ENCODE measurements around the gene DAP.
"Not testable (repeated sequence)": the region's sequence is repeated elsewhere in the genome, so short reads cannot be mapped to it uniquely, and the experiment has no call there.

The DAP gene

GRCh38 chr5:10674582-10674981 is 86.5 kb downstream of the DAP start:
- in situ Hi-C loops (cut with MboI; ENCODE audit: low sequenced_read_pairs), result no loop called here

DNA sequence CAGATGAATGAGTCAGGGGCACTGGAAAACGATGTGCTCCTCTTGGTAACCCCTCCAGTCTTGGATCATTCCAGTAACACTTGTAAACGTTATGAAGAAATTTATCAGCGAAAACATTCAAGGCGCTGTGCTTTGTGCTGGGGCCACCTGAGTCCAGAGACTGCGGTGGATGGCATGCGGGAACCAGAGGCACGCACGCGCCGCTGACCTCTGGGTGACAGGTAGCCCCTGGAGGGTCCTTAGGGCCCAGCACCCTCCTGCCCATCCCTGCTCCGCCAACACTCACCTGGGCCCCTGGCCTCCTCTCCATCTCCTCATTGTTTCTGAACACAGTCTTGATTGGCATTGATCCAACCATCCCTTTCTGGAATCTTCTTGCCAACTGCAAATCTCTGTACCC is 86.9 kb downstream of the DAP start:
- in situ Hi-C loops (cut with MboI; ENCODE audit: low sequenced_read_pairs), result no loop called here

DNA sequence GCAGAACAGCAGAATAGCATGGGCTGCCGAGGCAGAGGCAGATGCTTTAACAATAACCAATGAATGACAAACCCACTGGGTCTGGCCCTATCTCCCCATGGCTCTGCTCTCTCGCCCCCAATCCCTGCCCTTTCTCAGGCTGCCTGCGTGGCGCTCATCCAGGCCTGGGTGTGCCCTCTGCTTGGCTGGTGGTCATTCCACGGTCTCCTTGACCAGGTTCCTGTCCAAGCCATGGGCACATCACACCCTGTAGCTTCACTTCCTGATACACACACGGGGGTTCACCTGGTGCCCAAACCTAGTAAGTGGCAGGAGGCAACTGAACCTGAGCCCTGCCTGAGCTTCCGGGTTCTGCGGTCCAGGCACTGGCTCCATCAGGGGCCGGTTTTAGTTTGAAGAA is 87.6 kb downstream of the DAP start:
- in situ Hi-C loops (cut with MboI; ENCODE audit: low sequenced_read_pairs), result no loop called here

GRCh38 chr5:10673017-10673389 is 88.0 kb downstream of the DAP start:
- in situ Hi-C loops (cut with MboI; ENCODE audit: low sequenced_read_pairs), result no loop called here

GRCh38 chr5:10672146-10673016 is 88.7 kb downstream of the DAP start:
- in situ Hi-C loops (cut with MboI; ENCODE audit: low sequenced_read_pairs), result no loop called here

DNA sequence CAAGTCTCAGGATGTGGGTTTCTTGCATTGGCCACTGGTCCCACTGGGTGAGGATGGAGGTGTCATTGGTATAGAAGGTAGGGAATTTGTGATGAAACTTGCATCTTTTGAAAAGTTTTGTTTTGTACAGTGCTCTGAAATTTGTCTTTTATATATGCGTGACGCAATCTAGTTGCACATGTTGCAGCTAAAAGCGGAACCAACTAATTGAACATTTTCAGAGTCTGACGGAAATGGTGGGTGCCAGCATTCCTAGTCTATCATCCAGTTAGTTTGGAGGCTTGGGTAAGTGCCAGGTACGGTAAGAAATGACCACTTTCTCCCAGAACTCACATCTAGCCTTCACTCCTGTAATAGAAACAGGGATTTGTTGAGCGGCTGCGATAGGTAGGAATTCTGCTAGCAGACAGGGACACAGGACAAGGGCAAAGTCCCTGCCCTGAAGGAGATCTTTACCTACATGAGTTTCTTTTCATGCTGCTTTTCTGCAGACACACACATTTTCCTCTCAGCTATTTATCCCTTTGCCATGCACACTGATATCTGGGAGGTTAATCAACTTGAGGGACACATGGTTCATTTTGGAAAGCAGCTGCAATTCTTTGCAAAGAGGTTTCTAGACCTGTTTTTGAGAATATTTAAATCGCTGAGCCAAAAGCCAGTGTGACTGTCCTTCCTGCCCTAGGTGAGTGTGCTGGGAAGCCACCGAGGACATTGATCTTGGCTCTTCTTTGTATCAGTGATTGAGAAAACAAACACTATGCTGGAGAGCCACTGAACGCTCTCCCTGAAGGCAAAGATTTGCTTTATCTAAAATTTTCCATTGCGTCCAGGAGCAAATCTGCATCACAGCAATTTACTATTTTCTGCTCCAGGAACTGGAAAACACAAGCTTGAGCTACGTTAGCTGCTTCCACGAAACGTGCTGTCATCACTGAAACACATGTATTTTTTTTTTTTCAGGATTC is 89.7 kb downstream of the DAP start:
- in situ Hi-C loops (cut with MboI; ENCODE audit: low sequenced_read_pairs), result no loop called here

- in situ Hi-C loops (cut with MboI; ENCODE audit: low sequenced_read_pairs), result no loop called here
Measured at GRCh38 chr5:10669983-10670382, 91.1 kb downstream of the DAP start.

- in situ Hi-C loops (cut with MboI; ENCODE audit: low sequenced_read_pairs), result no loop called here
Measured at GRCh38 chr5:10668697-10669096, 92.3 kb downstream of the DAP start.

GRCh38 chr5:10667431-10668057 is 93.5 kb downstream of the DAP start:
- in situ Hi-C loops (cut with MboI; ENCODE audit: low sequenced_read_pairs), result no loop called here

- in situ Hi-C loops (cut with MboI; ENCODE audit: low sequenced_read_pairs), result no loop called here
Measured at GRCh38 chr5:10666531-10667299, 94.3 kb downstream of the DAP start.

- in situ Hi-C loops (cut with MboI; ENCODE audit: low sequenced_read_pairs), result no loop called here
Measured at GRCh38 chr5:10665799-10666198, 95.2 kb downstream of the DAP start.

GRCh38 chr5:10664180-10664769 is 96.8 kb downstream of the DAP start:
- in situ Hi-C loops (cut with MboI; ENCODE audit: low sequenced_read_pairs), result not testable (repeated sequence)

DNA sequence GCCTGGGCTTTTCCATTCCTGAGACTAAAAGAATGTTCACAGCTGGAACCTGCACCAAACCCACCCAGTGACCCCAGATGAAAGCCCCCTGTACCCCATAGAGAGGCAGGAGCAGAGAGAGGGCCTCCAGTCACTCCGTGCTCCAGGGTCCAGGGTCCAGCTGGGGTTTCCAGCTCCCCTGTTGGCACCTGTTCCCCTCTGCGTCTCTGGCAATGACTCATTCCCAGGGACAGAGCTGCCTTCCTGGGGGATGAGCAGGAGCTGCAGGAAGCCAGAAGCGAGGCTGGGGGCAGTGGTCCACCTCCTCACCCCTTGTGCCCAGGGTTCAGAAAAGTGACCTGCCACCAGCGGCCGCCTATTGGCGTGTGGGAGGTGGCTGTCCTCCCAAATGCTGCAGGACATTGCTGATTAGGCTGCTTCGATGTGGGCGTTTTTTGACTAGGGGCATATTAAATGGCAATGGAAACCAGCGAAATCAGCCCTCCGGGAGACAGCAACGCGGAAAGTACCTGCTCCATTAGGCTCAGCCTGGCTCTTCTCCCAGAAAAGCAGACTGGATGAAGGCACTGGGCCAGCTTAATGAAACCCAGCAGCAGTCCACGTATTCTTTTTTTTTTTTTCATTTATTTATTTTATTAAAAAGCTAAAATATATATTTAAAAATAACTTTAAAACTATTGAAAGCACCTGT is 97.4 kb downstream of the DAP start:
- in situ Hi-C loops (cut with MboI; ENCODE audit: low sequenced_read_pairs), result no loop called here

- in situ Hi-C loops (cut with MboI; ENCODE audit: low sequenced_read_pairs), result no loop called here
Measured at GRCh38 chr5:10662661-10663488, 98.2 kb downstream of the DAP start.

- in situ Hi-C loops (cut with MboI; ENCODE audit: low sequenced_read_pairs), result no loop called here
Measured at GRCh38 chr5:10662083-10662482, 99.0 kb downstream of the DAP start.

DNA sequence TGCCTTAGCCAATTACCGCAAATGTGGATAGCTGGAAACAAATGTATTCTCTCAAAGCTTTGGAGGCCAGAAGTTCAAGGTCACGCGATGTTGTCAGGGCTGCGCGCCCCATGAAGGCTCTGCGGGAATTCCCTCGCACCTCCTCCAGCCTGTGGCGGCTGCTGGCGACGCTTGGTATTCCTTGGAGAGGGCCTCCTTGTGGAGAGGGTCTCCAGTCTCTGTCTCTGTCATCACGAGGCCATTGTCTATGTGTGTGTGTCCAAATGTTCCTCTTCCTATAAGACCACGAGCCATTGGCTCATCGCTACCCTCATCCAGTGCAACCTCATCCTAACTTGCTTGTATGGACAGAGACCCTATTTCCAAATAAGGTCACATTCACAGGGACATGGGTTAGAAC is 99.6 kb downstream of the DAP start:
- in situ Hi-C loops (cut with MboI; ENCODE audit: low sequenced_read_pairs), result no loop called here

GRCh38 chr5:10660720-10661387 is 100.2 kb downstream of the DAP start:
- in situ Hi-C loops (cut with MboI; ENCODE audit: low sequenced_read_pairs), result no loop called here

DNA sequence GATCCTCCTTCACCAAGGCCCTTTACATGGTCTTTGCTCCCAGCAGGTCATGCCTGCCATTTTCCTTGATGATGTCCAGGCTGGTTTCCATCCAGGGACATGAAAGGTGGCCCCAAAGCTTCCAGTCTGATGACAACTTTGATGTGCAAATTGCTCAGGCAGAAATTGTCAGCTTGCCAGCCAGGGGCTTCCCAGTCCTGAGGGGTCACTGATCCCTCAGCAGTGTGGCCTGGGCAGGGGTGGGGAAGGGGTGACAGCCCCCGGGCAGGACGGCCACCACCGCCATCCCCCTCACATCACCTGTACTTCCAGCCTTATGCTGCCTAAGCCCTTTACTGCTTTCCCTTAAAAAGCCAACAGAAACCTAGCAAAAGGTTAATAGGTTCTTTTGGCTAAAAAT is 100.9 kb downstream of the DAP start:
- in situ Hi-C loops (cut with MboI; ENCODE audit: low sequenced_read_pairs), result no loop called here

Data from HL-60/S4 treated with retinoic acid at 250 ng/mL for 4 days and 3 days (cell line).